ENCODE measurements around the gene EME1.

DNA sequence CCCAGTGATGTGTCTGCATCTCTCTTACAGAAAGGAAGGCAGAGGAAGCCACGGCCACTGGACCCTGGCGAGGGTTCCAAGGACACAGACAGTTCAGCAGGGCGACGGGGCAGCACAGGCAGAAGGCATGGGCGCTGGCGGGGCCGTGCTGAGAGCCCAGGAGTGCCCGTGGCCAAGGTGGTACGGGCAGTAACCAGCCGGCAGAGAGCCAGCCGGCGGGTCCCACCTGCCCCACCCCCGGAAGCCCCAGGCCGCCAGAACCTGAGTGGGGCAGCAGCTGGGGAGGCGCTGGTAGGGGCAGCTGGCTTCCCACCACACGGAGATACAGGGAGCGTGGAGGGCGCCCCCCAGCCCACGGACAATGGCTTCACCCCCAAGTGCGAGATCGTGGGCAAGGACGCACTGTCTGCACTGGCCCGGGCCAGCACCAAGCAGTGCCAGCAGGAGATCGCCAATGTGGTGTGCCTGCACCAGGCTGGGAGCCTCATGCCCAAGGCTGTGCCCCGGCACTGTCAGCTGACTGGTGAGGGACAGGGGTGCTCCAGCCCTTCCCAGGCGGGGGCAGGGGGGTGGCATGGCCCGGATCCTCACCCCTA, 19.3 kb upstream of the EME1 start:
- TF ChIP-seq GATA3 (IDR thresholded peaks at IDR 0.05; ENCODE audit: low read depth, low read length) (no peak), GATA2 (IDR thresholded peaks at IDR 0.05; ENCODE audit: low read depth, low read length) (no peak)
